SK-N-SH treated with all-trans-retinoic acid at 6 μM for 48 hours (cell line): Measurements from ENCODE around the gene PDCD2L.
"Not testable (repeated sequence)": the region's sequence is repeated elsewhere in the genome, so short reads cannot be mapped to it uniquely, and the experiment has no call there.

Experiments used
- ATAC-seq: fragments of 200-7000 bp; cut with Tn5 transposase; 3 replicates; pipeline ENCODE4 v1.9.1; 2020; ENCODE audit warnings: mild to moderate bottlenecking, moderate library complexity
- ARNTL ChIP-seq: fragments of 450-650 bp; formaldehyde crosslinking; IDR thresholded peaks from 2 replicates; pipeline ENCODE4 v1.5.0; 2020; ENCODE audit warnings: low read depth, mild to moderate bottlenecking, moderate library complexity, borderline replicate concordance
- BACH2 ChIP-seq: fragments of 250-450 bp; sonication (Bioruptor Pico); IDR thresholded peaks from 2 replicates; pipeline ENCODE4 v1.9.0; 2021; ENCODE audit warnings: mild to moderate bottlenecking, borderline replicate concordance
- CSDC2 ChIP-seq: fragments of 250-450 bp; sonication (Bioruptor Pico); IDR thresholded peaks from 2 replicates; pipeline ENCODE4 v1.5.0; 2020; ENCODE audit warnings: mild to moderate bottlenecking, moderate library complexity
- CSRNP3 ChIP-seq: fragments of 250-450 bp; sonication (Bioruptor Pico); IDR thresholded peaks from 2 replicates; pipeline ENCODE4 v1.5.1; 2021; ENCODE audit warnings: mild to moderate bottlenecking, moderate library complexity
- PPARA ChIP-seq: fragments of 250-450 bp; sonication (Bioruptor Pico); IDR thresholded peaks from 2 replicates; pipeline ENCODE4 v1.5.0; 2020; ENCODE audit warnings: mild to moderate bottlenecking, borderline replicate concordance
- RARB ChIP-seq: fragments of 250-450 bp; sonication (Bioruptor Pico); IDR thresholded peaks from 2 replicates; pipeline ENCODE4 v1.8.0; 2021; ENCODE audit warnings: mild to moderate bottlenecking, moderate library complexity
- SNAI2 ChIP-seq: fragments of 250-450 bp; sonication (Bioruptor Pico); IDR thresholded peaks from 2 replicates; pipeline ENCODE4 v1.5.0; 2020; ENCODE audit warnings: mild to moderate bottlenecking, moderate library complexity
- TCF4 ChIP-seq: fragments of 250-450 bp; sonication (Bioruptor Pico); IDR thresholded peaks from 2 replicates; pipeline ENCODE4 v1.8.0; 2021; ENCODE audit warnings: mild to moderate bottlenecking, moderate library complexity, borderline replicate concordance
- TSHZ2 ChIP-seq: fragments of 250-450 bp; sonication (Bioruptor Pico); IDR thresholded peaks from 2 replicates; pipeline ENCODE4 v1.5.0; 2020; ENCODE audit warnings: mild to moderate bottlenecking, moderate library complexity
- ZFP3 ChIP-seq: fragments of 250-450 bp; sonication (Bioruptor Pico); IDR thresholded peaks from 2 replicates; pipeline ENCODE4 v1.5.0; 2020; ENCODE audit warnings: mild to moderate bottlenecking, moderate library complexity
- ZNF565 ChIP-seq: fragments of 450-650 bp; formaldehyde crosslinking; conservative IDR thresholded peaks from 2 replicates; pipeline ENCODE4 v1.5.0; 2020; ENCODE audit warnings: low read depth, mild to moderate bottlenecking, moderate library complexity
- TF ChIP-seq, protein P1 (sequence below): fragments of 250-450 bp; sonication (Bioruptor Pico); IDR thresholded peaks from 2 replicates; pipeline ENCODE4 v1.8.0; 2020; ENCODE audit warnings: mild to moderate bottlenecking, moderate library complexity, borderline replicate concordance

PDCD2L gene

DNA sequence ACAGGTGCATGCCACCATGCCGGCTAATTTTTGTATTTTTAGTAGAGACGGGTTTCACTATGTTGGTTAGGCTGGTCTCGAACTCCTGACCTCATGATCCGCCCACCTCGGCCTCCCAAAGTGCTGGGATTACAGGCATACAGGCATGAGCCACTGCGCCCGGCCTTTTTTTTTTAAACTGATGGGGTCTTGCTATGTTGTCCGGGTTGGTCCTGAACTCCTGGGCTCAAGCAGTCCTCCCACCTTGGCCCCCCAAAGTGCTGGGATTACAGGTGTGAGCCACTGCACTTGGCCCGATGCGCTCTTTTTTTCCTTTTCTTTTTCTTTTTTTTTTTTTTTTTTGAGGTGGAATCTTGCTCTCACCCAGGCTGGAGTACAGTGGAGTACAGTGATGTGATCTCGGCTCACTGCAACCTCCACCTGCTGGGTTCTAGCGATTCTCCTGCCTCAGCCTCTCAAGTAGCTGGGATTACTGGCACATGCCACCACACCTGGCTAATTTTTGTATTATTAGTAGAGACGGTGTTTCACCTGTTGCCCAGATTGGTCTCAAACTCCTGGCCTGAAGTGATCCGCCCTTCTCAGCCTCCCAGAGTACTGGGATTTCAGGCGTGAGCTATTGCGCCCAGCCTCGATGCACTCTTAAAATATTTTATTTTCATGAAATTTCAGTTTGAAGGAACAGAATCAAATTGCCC, 51.7 kb downstream of the PDCD2L start:
- ATAC-seq: not testable (repeated sequence)

GRCh38 chr19:34457446-34457845, 53.2 kb downstream of the PDCD2L start:
- no peak for TF ChIP-seq RARB (CRISPR knock-in tag)
- no peak for TF ChIP-seq TCF4 (CRISPR knock-in tag)
- TF ChIP-seq ARNTL: no peak
- TF ChIP-seq SNAI2: no peak
- TF ChIP-seq PPARA (CRISPR knock-in tag): no peak
- no peak for TF ChIP-seq BACH2 (CRISPR knock-in tag)
- TF ChIP-seq CSRNP3 (CRISPR knock-in tag): no peak
- TF ChIP-seq TSHZ2 (CRISPR knock-in tag): no peak
- ATAC-seq: no peak

GRCh38 chr19:34458677-34459076, 54.5 kb downstream of the PDCD2L start:
- TF ChIP-seq SNAI2 (no peak), PPARA (CRISPR knock-in tag) (no peak), ARNTL (no peak)
- TF ChIP-seq, all 23 proteins: peak for 0
- ATAC-seq: no peak

GRCh38 chr19:34459614-34460013, 55.4 kb downstream of the PDCD2L start:
- no peak for TF ChIP-seq ARNTL
- TF ChIP-seq CSRNP3 (CRISPR knock-in tag): no peak
- no peak for TF ChIP-seq ZFP3
- no peak for ATAC-seq

- TF ChIP-seq ZNF565 (CRISPR knock-in tag) (no peak), SNAI2 (no peak), ARNTL (no peak)
- TF ChIP-seq, protein P1, sequence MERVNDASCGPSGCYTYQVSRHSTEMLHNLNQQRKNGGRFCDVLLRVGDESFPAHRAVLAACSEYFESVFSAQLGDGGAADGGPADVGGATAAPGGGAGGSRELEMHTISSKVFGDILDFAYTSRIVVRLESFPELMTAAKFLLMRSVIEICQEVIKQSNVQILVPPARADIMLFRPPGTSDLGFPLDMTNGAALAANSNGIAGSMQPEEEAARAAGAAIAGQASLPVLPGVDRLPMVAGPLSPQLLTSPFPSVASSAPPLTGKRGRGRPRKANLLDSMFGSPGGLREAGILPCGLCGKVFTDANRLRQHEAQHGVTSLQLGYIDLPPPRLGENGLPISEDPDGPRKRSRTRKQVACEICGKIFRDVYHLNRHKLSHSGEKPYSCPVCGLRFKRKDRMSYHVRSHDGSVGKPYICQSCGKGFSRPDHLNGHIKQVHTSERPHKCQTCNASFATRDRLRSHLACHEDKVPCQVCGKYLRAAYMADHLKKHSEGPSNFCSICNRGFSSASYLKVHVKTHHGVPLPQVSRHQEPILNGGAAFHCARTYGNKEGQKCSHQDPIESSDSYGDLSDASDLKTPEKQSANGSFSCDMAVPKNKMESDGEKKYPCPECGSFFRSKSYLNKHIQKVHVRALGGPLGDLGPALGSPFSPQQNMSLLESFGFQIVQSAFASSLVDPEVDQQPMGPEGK: no peak
- no peak for ATAC-seq
These were observed 57.3 kb downstream of the PDCD2L start for GRCh38 chr19:34461375-34462100.

DNA sequence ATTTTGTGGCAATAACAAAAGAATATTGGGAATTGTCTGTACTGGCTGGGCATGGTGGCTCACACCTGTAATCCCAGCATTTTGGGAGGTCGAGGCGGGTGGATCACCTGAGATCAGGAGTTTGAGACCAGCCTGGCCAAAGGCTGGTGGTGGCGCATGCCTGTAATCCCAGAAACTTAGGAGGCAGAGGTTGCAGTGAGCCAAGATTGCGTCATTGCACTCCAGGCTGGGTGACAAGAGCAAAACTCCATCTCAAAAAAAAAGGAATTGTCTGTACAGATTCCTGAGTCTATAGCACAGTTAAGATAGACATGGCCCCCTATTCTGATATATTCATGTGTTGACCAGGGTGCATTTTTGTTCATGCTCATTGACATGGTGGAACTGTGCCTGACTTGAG, 60.6 kb downstream of the PDCD2L start:
- not testable (repeated sequence) for ATAC-seq

- no peak for ATAC-seq
- TF ChIP-seq CSDC2 (CRISPR knock-in tag): no peak
- TF ChIP-seq PPARA (CRISPR knock-in tag): no peak
- TF ChIP-seq, all 23 proteins: peak for 0
These were observed 64.2 kb downstream of the PDCD2L start for GRCh38 chr19:34468409-34468808.

DNA sequence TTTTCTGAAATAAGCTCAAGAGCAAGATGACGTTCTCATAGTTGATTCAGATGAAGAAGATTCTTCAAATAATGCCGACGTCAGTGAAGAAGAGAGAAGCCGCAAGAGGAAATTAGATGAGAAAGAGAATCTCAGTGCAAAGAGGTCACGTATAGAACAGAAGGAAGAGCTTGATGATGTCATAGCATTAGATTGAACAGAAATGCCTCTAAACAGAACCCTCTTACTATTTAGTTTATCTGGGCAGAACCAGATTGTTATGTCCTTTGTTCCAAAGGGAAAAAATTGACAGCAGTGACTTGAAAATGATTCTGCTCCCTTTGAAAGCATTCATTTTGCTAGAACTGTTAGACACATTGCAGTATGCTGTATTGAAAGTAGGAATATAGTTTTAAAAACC, 64.8 kb downstream of the PDCD2L start:
- ATAC-seq: not testable (repeated sequence)
